NCI-H2171 treated with DMSO at 0.1 percent for 48 hours (cell line): ENCODE results near the gene UBAC2.
A peak's percentile ranks its signal among the peaks of the same experiment; 100 is the strongest.

Experiments used
- DNase-seq: peaks from one replicate; lab custom pipeline; 2025; lab: John Stamatoyannopoulos, UW

Gene UBAC2

DNA sequence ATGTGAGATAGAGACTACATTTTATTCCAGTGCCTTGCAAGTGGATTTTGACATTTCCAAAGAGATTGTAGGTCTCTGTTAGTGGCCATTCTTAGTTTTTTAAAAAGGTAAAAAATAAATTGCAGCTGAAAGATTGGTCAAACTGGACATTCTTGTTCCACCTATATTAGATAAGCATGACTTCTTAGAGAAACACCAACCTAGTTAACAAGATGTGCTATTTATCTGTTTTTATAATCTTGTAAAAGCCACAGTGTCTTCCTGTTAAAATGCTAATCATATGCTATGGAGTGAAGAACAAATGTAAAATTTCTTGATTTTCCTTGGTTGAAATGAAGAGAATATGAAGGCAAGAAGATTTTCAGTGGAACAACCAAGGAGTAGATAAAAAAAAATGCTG, 140.0 kb downstream of the UBAC2 start:
- DNase-seq: no peak

DNA sequence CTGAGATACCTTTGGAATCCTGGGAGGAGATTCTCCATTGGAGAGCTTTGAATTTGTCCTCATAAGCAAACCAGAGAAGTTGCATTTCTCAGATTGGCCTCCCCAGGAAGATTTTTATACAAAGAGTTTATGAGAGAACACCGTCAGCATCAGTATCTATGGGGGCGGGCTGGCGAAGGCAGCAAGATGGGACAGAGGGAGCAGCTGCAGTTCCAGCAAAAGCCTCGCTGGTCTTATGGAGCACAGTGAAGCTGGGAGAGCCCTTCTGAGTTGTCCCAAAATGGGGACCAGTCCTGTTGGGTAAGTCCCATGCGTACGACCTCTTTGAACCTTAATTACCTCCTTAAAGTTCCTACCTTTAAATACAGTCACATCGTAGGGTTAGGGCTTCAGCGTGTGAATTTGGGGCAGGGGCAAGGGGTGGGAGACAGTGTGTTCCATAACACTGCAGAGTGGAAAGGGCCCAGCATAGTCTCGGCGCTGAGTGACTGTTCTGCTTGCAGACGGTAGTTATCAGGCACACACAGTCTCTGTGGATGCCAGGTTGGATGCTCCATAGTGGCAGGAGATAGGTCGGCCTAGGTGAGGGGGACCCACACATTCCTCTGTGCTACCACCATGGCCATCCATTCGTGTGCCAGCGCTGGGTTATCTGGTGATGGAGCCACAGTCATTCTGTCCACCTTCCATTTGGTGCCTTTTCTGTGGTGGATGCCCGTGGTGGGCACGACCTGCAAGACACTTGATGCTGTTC, 141.5 kb downstream of the UBAC2 start:
- DNase-seq: no peak

DNA sequence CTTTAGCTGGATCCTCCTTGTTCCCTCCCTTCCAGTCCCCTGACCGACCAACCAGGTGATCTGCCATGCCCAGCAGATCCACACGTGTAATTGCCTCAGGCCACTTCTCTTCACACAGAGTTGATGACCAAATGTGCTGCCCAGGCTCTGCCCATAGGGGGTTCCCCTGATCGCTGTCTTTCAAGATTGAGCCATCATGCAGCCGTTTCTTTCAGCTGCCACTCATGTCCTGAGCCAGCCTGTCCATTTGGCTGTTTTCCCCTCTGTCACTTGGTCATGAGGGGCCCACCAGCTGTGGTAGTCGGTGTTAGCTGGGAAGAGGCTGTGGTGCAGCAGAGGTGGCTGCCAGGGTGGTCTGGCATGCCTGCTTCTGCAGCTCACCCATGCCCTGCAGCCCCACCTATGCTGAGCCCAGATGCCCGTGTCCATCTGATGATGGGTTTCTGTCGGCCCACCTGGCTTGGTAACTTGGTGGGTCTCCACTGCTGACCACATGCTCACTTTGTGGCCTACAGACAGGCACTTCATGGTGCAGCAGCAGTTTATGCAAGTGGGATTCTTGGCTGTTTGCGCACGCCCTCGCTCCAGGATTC, 142.2 kb downstream of the UBAC2 start:
- DNase-seq: no peak

DNA sequence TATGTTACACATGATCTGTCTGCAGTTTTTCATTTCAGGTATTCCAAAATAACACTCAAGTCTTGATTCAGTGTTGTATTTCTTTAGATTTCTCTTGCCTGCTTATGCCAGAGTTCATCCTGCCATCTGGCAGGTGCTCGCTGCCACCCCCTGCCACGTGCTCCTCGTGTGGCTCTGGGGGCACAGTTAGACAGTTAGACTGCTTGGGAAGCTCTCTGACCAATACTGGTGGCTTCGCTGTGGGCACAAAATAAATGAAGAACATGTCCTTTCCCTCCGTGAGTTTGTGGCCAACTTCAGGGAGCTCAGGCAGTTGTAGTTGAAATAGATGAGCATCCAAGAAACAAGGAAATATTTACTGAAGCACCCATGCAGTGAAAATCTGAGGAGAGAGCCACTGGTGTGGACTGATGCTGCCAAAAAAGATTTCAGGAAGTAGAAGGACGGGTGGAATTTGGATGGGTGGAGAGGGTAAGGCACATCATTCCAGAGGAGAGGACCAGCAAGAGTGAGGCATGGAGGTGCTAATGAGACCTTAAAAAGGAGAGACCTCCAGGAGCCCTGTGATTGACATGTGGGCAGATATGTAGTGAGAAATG, 144.1 kb downstream of the UBAC2 start:
- DNase-seq: peak; percentile 62

DNA sequence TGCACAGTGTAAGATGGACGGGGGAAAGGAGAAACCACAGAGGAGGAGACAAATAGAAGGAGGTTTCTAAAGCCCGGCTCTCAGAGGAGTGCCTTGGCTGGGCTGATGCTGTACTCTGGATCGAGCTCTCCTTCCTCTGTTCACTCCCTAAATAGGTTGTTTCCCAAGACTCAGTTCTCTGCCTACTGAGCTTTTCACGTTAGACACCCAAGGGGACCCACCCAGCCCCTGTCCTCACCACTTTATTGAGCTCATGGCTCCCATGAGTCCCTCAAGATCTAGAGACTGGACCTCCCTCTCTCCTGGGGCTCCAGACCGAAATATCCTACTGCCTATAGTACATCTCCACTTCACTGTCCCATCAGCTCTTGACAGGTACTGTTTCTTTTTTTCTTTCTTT, 144.7 kb downstream of the UBAC2 start:
- DNase-seq: no peak

DNA sequence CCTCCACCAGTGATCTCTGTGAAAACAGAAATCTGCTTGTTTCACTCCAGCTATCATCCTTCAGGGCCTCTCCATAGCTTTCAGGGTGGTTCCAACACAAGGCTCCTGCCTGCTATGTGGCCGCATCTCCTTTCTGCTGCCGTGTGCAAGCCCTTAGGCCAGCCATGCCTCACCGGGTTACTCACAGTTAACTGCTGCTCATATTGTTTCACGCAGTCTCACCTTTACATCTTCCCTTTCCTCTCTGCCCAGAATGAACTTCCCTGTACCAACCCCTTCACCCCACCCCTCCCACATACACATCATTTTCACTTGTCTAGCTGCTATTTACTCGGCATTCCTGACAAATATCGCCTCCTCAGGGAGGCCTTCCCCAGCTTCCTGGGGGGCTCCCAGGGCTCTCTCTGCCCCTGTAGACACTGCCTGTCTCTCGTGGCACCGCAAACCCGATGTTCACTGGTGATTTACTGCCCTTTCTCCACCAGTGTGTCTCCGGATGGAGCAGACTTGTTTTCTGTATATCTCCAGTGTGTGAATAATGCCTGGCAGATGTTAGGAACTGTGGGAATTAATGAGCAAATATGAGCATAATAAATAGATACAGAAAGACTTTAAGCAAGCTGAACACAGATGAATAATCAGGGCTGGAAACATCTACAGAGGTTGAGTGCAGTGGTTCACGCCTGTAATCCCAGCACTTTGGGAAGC, 145.8 kb downstream of the UBAC2 start:
- peak; percentile 10 for DNase-seq

DNA sequence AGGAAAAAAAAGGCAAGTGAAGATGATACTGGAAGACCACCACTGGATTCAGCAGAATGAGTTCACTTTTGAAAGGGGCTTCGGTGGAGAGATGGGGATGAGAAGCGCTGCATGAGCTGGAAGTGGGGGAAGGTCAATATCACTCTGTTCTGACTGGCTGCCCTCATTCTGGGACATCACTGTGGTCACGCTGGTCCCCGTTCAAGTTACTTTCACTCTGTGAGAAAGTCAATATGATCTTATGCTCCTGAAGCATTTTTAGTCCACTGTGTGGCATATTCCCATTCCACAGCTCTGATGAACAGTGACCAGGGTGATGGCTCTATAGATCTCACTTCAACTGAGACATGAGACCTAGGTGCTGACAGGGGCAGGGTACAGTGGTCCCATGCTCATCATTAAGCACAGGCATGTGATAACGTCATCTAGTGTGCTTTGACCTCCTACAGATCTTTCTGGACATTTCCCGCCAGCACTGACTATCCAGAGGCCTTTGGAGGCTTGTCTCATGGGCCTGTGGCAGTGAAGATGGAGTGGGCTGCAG, 146.8 kb downstream of the UBAC2 start:
- DNase-seq: no peak

DNA sequence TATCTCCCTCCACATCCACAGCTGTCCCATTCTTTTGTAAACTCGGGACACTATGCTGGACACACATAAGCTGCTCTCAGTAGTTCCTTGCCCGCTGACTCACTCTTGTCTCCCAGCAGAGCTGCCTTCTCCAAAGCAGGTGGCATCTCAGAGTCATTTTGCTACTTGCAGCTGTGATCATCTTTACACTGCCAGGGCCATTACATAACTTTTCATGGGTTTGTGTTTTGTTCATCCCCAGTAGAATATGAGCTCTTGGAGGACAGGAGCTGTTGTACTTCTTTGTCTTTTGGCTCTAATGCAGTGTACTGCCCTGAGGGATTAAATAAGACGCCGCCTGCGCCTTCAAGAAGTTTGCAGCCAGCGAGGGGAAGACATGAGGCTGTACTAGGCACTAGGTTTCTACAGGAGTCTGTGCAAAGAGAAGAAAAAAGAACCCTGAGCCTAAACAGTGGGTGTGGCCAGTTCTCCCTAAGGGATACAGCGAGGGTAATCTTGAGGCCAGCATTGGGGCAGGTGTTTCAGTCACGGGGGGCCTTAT, 147.3 kb downstream of the UBAC2 start:
- peak; percentile 46 for DNase-seq

DNA sequence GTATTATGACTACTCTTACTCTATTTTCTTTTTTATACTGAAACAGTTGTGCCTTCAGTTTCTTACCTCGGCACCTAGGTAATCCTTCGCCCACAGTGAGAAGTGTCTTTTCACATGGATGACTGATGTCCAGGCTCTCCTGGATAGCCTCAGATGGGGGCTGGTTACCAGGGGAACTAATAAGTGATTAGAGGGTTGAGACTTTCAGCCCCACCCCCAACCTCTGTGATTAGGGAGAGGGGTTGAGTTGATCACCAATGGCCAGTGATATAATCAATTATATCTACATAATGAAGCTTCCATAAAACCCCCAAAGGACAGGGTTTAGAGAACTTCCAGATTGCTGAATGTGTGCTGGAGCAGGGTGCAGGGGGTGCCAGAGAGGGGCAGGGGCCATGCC, 149.5 kb downstream of the UBAC2 start:
- DNase-seq: no peak

DNA sequence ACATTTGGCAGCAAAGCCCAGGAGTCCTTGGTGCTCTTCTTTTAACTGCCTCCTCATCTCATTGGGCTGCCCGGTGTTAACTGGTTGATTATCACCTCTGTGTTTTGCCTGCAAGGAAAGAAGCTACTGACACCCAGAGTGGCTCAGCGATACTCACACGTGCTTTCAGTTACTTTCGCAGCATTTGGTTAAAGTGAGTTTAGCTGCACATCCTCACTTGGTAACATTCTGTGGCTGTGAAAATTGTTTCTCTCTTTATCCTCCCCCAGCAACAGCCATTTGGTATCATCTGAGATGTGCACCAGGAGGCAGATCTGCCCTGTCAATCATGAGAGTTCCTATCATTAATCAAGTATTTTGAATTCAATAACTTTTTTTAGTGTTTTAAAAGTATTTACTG, 151.1 kb downstream of the UBAC2 start:
- no peak for DNase-seq

DNA sequence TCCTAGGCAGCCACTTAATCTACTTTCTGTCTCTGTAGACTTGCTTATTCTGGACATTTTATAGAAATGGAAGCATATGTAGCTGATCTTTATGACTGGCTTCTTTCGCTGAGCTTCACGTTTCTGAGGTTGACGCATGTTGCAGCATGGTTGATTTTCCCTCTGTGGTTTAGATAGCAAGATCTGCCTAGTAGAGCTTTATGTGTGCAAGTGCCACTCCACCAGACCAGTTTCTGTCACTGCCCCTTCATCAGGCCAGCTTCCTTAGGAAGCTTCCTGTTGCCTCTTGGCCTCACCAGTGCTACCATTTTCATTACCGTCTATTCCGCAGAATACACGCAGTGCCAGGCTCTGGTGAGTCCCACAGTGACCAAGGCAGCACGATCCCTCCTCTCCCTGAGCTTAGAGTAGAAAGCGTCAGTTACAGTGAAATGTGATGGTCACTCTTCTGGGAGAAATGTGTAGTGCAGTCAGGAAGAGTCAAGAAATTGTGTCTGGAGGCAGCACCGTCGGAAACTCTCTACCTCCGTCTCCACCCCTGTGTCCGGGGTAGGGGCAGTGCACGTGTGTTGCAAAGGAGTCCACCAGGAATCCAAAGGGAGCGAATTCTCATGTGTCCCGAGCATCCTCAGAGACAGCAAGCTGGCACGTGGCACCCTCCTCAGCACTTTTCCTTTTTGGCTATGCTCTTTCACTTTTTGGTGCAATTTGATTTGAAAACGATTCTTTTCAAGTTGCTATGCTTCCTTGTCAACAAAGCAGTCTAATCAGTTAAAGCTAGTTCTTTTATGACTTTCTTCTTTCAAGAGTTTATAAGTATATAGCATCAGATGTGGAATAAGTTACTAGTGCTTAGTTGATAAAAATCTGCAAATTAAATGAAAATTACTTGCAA, 151.9 kb downstream of the UBAC2 start:
- DNase-seq: no peak

DNA sequence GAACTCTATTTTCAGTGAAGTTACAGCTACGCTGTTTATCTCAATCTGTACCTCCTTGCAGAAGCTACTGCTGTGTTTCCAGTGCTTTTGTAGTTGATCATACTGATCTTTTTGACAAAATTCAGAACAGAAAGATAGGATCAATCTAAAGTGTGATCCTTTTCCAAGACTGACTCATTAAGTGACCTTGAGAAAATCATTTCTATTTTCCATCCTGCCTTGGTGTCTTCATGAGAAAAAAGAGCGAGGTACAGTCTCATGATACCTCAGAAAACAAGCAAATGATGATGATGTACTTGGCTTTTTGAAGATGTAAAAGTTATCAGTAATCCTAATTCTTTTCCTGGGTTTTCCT, 152.6 kb downstream of the UBAC2 start:
- no peak for DNase-seq

DNA sequence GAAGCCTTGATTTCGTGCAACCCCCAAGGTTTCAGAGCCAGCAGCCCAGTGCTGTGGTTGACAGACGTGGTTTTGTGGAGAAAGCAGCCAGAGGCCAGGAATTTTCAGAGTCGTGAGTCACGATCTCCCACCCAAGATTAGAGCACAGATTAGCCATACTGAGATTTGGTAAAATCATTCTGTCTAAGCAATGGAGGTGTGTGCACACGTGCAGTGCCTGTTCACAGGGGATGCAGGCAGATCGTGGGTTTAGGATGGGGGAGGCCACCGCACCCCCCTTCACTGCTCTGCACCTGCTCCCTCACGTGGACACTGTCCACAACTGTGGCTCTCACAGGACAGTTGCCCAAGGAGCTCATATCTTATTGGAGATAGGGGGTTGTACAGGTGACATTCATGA, 153.2 kb downstream of the UBAC2 start:
- no peak for DNase-seq

DNA sequence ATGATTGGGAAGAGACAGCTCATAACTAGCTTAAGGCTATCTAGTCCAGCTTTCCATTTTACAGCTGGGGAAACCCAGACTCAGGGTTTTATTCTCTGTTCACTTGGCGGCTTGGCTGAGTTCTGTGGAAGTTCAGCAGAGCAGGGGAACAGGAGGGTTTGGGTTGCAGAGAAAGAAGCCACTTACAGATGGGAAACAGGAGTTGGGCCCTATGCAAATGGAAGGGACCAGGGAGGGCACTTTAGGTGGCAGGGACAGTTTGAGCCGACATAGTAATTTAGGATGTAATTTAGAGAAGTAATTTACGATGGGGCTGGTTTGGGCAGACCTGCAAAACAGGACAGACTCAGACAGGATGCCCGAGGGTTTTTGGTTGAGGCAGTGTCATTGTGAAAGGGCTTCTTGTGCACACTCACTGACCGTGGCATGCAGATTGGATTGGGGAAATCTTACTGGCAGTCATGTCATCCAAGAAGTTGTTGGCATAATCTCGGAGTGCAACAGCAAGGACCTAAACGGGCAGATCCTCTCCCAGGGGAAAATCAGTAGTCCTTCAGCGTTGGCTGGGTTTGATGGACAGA, 153.8 kb downstream of the UBAC2 start:
- DNase-seq: no peak

DNA sequence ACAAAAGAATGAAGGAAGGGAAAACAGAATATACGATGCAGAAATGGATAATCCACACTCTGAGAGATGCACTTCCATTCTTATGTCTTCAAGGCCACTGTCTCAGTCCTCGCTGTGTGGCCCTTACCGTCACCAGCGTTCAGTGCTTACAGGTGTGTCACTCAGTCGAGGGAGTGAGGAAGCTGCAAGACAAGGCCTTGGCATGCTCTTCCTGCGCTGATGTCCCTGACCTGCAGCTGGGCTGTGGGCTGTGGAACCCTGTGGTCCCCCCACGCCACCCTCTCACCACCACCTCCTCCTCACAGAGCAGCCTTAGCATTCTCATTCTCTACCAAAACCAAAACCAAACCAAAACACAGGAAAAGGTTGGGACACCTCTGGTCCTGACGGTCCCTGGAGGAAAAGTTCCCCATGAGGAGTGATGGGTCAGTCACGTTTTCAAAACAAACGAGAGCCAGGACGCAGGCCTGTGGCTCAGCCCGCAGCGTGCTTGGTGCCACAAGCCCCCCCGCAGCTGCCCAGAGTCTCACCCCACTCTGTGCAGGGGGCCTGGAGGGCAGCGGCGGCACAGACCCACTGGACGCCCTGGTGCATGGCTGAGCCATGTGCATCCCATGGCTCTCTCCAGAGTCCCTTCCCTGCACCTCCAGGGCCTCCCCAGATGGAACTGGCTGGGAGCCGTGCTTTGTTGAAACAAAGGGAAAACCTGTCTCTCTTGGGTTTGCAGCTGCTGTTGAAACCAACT, 154.8 kb downstream of the UBAC2 start:
- DNase-seq: no peak

DNA sequence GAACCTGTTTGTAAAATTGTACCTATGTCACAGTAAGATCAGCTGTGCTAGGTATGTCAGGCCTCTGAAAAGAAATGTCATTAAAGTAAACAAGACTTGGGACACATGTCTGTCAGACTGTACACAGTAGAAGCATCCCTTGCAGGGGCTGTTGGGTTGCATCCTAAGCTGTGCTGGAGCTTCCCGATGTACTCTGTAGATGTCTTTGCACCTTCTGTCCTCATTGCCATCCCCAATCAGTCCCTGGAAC, 155.3 kb downstream of the UBAC2 start:
- DNase-seq: no peak

DNA sequence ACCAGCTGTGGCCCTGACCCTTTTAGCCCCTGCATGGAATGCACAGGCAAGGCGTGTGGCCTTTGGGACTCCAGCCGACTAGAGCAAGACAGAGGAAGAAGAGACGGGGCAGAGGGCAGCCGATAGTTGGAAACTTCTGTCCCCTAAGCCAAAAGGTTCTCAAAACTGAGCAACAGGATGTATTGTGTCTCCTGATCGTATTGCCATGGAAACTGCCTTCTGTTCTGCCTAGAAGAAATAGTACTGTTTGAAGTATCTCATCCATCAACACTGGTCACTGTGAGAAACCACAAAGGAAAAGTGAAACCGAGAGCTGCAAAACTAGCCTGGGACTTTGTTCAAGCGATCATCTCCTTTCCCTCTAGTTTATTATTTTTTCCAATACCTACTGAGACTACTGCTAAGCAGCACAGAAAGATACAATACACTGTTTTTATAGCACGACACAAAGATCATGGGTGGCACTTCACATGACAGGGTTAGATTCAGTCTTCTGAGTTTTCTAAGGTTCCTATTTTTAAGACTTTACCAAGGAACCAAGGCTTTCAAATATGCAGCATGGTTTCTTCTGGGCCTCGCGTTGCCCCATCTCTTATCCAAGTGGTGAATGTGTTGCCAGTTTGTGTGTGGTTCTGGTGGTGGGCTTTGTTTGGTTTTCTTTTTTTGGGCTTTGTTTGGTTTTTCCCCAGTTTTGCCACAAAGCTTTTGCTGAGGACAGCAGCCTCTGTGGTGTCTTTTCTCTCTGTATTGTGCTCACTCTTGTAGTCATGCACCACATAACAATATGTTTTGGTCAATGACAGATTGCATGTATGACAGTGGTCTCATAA, 155.8 kb downstream of the UBAC2 start:
- DNase-seq: no peak

DNA sequence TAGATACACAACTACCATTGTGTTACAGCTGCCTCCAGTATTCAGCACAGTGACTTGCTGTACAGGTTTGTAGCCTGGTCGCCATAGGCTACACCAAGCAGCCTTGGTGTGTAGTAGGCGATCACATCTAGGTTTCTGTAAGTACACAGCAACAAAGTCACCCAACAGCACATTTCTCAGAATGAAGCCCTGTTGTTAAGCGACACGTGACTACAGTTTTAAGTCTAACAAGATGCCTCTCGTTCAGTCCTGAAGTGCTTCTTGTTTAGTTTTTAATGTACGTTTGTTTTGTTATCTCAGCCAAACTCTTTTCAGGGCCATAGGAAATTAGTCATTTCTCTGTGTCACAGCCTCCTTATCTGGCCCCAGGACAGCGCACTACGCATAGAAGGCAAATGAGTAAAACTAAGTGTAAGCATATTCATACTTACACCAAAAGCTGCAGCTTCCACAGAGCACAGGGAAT, 156.5 kb downstream of the UBAC2 start:
- no peak for DNase-seq

DNA sequence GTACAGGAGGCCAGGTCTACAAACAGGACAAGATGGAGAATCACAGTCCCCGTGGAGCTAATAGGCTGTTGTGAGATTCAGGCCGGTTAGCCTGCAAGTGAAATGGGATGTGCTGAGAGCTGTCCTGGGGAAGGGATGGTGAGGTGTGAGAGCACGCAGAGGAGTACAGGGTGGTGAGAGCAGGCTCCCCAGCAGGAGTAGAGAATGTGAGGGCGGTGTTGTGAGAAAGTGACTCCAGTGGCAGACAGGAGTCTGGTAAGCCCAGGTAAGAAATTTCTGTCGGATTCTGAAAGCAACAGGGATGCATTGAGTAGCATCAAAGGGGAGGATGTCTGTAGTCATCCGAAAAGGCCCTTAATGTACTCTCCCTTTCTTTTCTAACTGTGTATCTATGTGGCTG, 157.3 kb downstream of the UBAC2 start:
- DNase-seq: no peak

DNA sequence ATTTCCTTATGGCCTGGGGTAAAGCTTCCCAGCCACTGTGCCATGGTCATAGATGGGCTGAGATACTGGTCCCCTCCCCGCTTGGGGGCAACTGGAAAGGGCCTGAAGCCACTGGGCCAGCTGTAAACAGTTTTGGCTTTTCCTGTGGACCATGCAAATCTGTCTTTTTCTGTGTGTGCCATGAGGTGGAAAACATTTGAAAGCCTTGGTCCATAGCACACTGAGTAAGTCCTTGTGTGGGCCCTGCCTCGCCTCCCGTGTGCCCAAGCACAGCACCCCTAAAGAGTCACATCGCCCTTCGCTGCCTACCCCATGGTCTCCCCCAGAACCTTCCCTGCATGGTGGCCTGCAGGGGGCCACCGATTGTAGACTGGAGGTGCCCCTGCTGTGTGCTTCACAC, 158.9 kb downstream of the UBAC2 start:
- DNase-seq: no peak
